K562 (cell line): ENCODE results near the gene FCGR3B. TPM values are rescaled to one million over a fixed set of nuclear protein-coding genes. Genes with fewer than 3 reads are reported as not detected.
A peak's percentile ranks its signal among the peaks of the same experiment; 100 is the strongest.
"Not testable (repeated sequence)": the region's sequence is repeated elsewhere in the genome, so short reads cannot be mapped to it uniquely, and the experiment has no call there.

Experiments
- BRD9 ChIP-seq: fragments of 450-650 bp; IDR thresholded peaks from 2 replicates; pipeline ENCODE4 v1.6.1; 2018; ENCODE audit warnings: low read depth; ENCODE audit not compliant: partially characterized antibody
- CREB1 ChIP-seq, 2 experiments: sonication (generic) in 1 of 2; formaldehyde crosslinking in 1 of 2; IDR thresholded peaks; 2 replicates each; pipeline versions ENCODE4 v1.6.1 to v1.8.0; 2012 to 2022; ENCODE audit warnings: inconsistent platforms in 1 of 2, mild to moderate bottlenecking in 1 of 2, missing genetic modification reagents in 1 of 2, moderate library complexity in 1 of 2
- CREB3L1 ChIP-seq: fragments of 450-650 bp; IDR thresholded peaks from 2 replicates; pipeline ENCODE4 v1.6.1; 2014; ENCODE audit warnings: low read depth, mild to moderate bottlenecking, moderate library complexity, borderline replicate concordance
- CTBP1 ChIP-seq: fragments of 450-650 bp; IDR thresholded peaks from 2 replicates; pipeline ENCODE4 v1.6.1; 2016; ENCODE audit warnings: borderline replicate concordance
- GABPB1 ChIP-seq: sonication (generic); formaldehyde crosslinking; IDR thresholded peaks from 2 replicates; pipeline ENCODE4 v1.8.0; 2022; ENCODE audit warnings: mild to moderate bottlenecking, missing genetic modification reagents
- HEY1 ChIP-seq: fragments of 250-450 bp; sonication (Bioruptor Pico); IDR thresholded peaks from 2 replicates; pipeline ENCODE4 v1.5.0; 2020; ENCODE audit warnings: mild to moderate bottlenecking, moderate library complexity, borderline replicate concordance
- KLF6 ChIP-seq: fragments of 250-450 bp; sonication (Bioruptor Pico); IDR thresholded peaks from 2 replicates; pipeline ENCODE4 v1.4.0; 2020; ENCODE audit warnings: mild to moderate bottlenecking, moderate library complexity, borderline replicate concordance
- LCOR ChIP-seq: sonication (generic); formaldehyde crosslinking; IDR thresholded peaks from 2 replicates; pipeline ENCODE4 v1.8.0; 2022; ENCODE audit warnings: mild to moderate bottlenecking, missing genetic modification reagents
- MLLT1 ChIP-seq, 2 experiments: fragments of 450-650 bp; IDR thresholded peaks; 2 replicates each; pipeline ENCODE4 v1.6.1; 2016
- MYBL2 ChIP-seq, 2 experiments: fragments of 450-650 bp in 1 of 2; sonication (generic) in 1 of 2; formaldehyde crosslinking in 1 of 2; IDR thresholded peaks; 2 replicates each; pipeline versions ENCODE4 v1.6.1 to v1.8.1; 2017 to 2022; ENCODE audit warnings: borderline replicate concordance in 1 of 2, inconsistent platforms in 1 of 2, low read depth in 1 of 2, mild to moderate bottlenecking in 1 of 2, missing genetic modification reagents in 1 of 2, moderate library complexity in 1 of 2
- MYC ChIP-seq, 2 experiments: fragments of 250-450 bp in 1 of 2; sonication (Bioruptor Pico) in 1 of 2; IDR thresholded peaks; 2 replicates each; pipeline versions ENCODE4 v1.5.1 to v1.6.1; 2012 to 2021; ENCODE audit warnings: low read depth in 2 of 2, borderline replicate concordance in 1 of 2, improper control_type of control experiment in 1 of 2, low read length in 1 of 2, mild to moderate bottlenecking in 1 of 2, moderate library complexity in 1 of 2
- RB1 ChIP-seq: fragments of 450-650 bp; IDR thresholded peaks from 2 replicates; pipeline ENCODE4 v1.6.1; 2017; ENCODE audit warnings: low read depth, mild to moderate bottlenecking
- SIN3A ChIP-seq, 2 experiments: fragments of 150-350 bp in 1 of 2; IDR thresholded peaks; 2 replicates each; pipeline ENCODE4 v1.6.1; 2011 to 2016; ENCODE audit warnings: borderline replicate concordance in 2 of 2, low read depth in 2 of 2, low read length in 2 of 2, mild to moderate bottlenecking in 2 of 2, moderate library complexity in 2 of 2; ENCODE audit not compliant: control insufficient read depth in 1 of 2
- SMARCB1 ChIP-seq: IDR thresholded peaks from 2 replicates; pipeline ENCODE4 v1.6.1; 2011; ENCODE audit warnings: improper control_type of control experiment, low read depth; ENCODE audit not compliant: insufficient read length
- TAF1 ChIP-seq: IDR thresholded peaks from 2 replicates; pipeline ENCODE4 v1.6.1; 2011; ENCODE audit warnings: mild to moderate bottlenecking, low read length, moderate library complexity; ENCODE audit not compliant: insufficient read depth, control insufficient read depth, severe bottlenecking; ENCODE audit errors: extremely low read depth
- ZMIZ1 ChIP-seq, 2 experiments: fragments of 150-350 bp in 1 of 2; IDR thresholded peaks; 2 replicates each; pipeline ENCODE4 v1.6.1; 2012 to 2016; ENCODE audit warnings: low read depth in 2 of 2, low read length in 2 of 2, mild to moderate bottlenecking in 1 of 2, moderate library complexity in 1 of 2
- polyA plus RNA-seq, 8 experiments: library from polyadenylated mRNA; depleted of rRNA in 4 of 8; stranded (reverse) in 5 of 8; unstranded in 3 of 8; fragments of >200 nt; fragmentation: Nextera tagmentation in 2 of 8; fragmentation: Illumina TruSeq in 1 of 8; extraction: Ambion mirVana in 2 of 8; extraction: Trizol in 1 of 8; gene quantifications; 2 replicates each; pipeline versions ENCODE4 v1.2.1 to v1.2.3, GENCODE V29; 2011 to 2014; ENCODE audit warnings: inconsistent platforms in 1 of 8, missing spikeins in 1 of 8
- total RNA-seq, 7 experiments: library from RNA; depleted of rRNA in 6 of 7; stranded (reverse); fragments of >200 nt in 6 of 7; fragmentation: Illumina TruSeq in 2 of 7; extraction: Trizol in 2 of 7; gene quantifications; 2 replicates each; pipeline versions ENCODE4 v1.2.1 to v1.2.3, GENCODE V29; 2011 to 2021; ENCODE audit warnings: low replicate concordance in 1 of 7

Gene FCGR3B
- total and polyA plus RNA-seq, 9 of the 15 experiments (the other 6 are each of a cell fraction or from before 2014, with no cell fraction given), result 0.18 to 1.1 (median 0.40) TPM

- TF ChIP-seq CREB3L1 (peak; percentile 31; the same call in 1 of the 2 replicates), TAF1 (peak; percentile 42), ZMIZ1 (IDR thresholded peaks at IDR 0.05; ENCODE audit: low read depth in 2 of 2, low read length in 2 of 2) (0 out of 4 replicates have a peak, but pooled peaks of 1 of the 2 experiments have one; percentile 13), SMARCB1 (peak; percentile 25), BRD9 (peak; percentile 87), MYC (CRISPR knock-in tag; IDR thresholded peaks at IDR 0.05; ENCODE audit: borderline replicate concordance, low read depth) (peak; percentile 63; the same call in 1 of the 2 replicates), CTBP1 (peak; percentile 38; the same call in 1 of the 2 replicates), CREB1 (IDR thresholded peaks at IDR 0.05) (peak; percentile 46; the same call in 1 of the 2 replicates), CREB1 (CRISPR knock-in tag; IDR thresholded peaks at IDR 0.05) (peak; percentile 59), SIN3A (IDR thresholded peaks at IDR 0.05; ENCODE audit: borderline replicate concordance in 2 of 2, control insufficient read depth in 1 of 2, low read depth in 2 of 2, low read length in 2 of 2) (peak in 1 of 2 experiments; percentile 50; a peak in 1 of 4 replicates), GABPB1 (CRISPR knock-in tag) (peak; percentile 57; the same call in 1 of the 2 replicates), MLLT1 (IDR thresholded peaks at IDR 0.05) (0 out of 4 replicates have a peak, but pooled peaks have one; percentile 16 to 27), KLF6 (0 out of 2 replicates have a peak, but pooled peaks have one; percentile 19), MYBL2 (IDR thresholded peaks at IDR 0.05; ENCODE audit: low read depth) (peak; percentile 68; the same call in 1 of the 2 replicates), HEY1 (CRISPR knock-in tag) (peak; percentile 39; the same call in 1 of the 2 replicates), RB1 (peak; percentile 31; the same call in 1 of the 2 replicates), LCOR (CRISPR knock-in tag) (peak; percentile 95; the same call in 1 of the 2 replicates)
- not testable (repeated sequence) for TF ChIP-seq MYC (IDR thresholded peaks at IDR 0.05; ENCODE audit: low read depth, low read length); MYBL2 (CRISPR knock-in tag; IDR thresholded peaks at IDR 0.05; ENCODE audit: borderline replicate concordance)
Observed at GRCh38 chr1:161621181-161622000, 9.6 kb downstream of the FCGR3B start (continued).
